ENCODE results near the gene POLRMT.

GRCh38 chr19:567296-567900 is 65.9 kb downstream of the POLRMT start:
- TF ChIP-seq EP300 (IDR thresholded peaks at IDR 0.05; ENCODE audit: borderline replicate concordance in 1 of 2, low read depth in 1 of 2, low read length in 1 of 2): no peak
- no peak for TF ChIP-seq MAX (IDR thresholded peaks at IDR 0.05; ENCODE audit: low read depth)
- no peak for TF ChIP-seq CTCF (IDR thresholded peaks at IDR 0.05)
- TF ChIP-seq RAD21 (IDR thresholded peaks at IDR 0.05; ENCODE audit: low read length): no peak
- no peak for TF ChIP-seq USF1 (IDR thresholded peaks at IDR 0.05; ENCODE audit: borderline replicate concordance, low read depth)
- TF ChIP-seq JUND (IDR thresholded peaks at IDR 0.05): no peak
- no peak for TF ChIP-seq NFIC (IDR thresholded peaks at IDR 0.05; ENCODE audit: borderline replicate concordance)
- no peak for TF ChIP-seq TAF1 (IDR thresholded peaks at IDR 0.05; ENCODE audit: borderline replicate concordance, low read depth, low read length)

Measured in SK-N-SH (cell line).